ENCODE measurements around the gene MAML2.

DNA sequence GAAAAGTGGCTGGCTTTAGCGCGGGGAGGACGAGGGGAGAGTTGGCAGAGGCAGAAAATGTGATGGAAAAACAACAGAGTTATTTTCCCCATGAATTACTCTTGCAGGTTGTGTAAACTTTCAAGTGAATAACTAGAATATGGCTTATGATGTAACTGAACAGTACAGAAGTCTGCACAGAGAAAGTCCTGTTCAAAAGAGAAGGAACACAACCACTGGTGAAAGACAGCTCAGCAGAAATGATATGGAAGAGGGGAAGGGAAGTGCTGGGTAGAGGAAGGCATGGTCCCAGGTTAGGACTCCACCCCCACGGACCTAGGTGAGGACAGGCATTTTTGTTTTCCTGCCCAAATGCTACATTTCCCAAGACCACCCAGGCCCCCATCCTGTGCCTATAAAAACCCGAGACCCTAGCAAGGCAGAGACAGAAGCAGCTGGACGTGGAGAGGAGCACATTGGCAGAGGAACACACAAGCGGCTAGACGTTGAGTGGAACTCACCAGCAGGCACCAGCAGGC lies 77.7 kb downstream of the MAML2 start:
- TF ChIP-seq, protein P1, sequence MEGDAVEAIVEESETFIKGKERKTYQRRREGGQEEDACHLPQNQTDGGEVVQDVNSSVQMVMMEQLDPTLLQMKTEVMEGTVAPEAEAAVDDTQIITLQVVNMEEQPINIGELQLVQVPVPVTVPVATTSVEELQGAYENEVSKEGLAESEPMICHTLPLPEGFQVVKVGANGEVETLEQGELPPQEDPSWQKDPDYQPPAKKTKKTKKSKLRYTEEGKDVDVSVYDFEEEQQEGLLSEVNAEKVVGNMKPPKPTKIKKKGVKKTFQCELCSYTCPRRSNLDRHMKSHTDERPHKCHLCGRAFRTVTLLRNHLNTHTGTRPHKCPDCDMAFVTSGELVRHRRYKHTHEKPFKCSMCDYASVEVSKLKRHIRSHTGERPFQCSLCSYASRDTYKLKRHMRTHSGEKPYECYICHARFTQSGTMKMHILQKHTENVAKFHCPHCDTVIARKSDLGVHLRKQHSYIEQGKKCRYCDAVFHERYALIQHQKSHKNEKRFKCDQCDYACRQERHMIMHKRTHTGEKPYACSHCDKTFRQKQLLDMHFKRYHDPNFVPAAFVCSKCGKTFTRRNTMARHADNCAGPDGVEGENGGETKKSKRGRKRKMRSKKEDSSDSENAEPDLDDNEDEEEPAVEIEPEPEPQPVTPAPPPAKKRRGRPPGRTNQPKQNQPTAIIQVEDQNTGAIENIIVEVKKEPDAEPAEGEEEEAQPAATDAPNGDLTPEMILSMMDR (IDR thresholded peaks at IDR 0.05) = no peak
- no peak for TF ChIP-seq POLR2AphosphoS5 (IDR thresholded peaks at IDR 0.05)

All from esophagus muscularis mucosa (tissue), 3 donors.